GM12872 (cell line): ENCODE data around the gene FSTL3.

Experiments
- TF ChIP-seq, protein P1 (sequence below): IDR thresholded peaks from 3 replicates; pipeline ENCODE4 v1.5.1; 2011; ENCODE audit warnings: low read depth, mild to moderate bottlenecking, low read length, moderate library complexity; ENCODE audit not compliant: insufficient read depth

FSTL3 gene

DNA sequence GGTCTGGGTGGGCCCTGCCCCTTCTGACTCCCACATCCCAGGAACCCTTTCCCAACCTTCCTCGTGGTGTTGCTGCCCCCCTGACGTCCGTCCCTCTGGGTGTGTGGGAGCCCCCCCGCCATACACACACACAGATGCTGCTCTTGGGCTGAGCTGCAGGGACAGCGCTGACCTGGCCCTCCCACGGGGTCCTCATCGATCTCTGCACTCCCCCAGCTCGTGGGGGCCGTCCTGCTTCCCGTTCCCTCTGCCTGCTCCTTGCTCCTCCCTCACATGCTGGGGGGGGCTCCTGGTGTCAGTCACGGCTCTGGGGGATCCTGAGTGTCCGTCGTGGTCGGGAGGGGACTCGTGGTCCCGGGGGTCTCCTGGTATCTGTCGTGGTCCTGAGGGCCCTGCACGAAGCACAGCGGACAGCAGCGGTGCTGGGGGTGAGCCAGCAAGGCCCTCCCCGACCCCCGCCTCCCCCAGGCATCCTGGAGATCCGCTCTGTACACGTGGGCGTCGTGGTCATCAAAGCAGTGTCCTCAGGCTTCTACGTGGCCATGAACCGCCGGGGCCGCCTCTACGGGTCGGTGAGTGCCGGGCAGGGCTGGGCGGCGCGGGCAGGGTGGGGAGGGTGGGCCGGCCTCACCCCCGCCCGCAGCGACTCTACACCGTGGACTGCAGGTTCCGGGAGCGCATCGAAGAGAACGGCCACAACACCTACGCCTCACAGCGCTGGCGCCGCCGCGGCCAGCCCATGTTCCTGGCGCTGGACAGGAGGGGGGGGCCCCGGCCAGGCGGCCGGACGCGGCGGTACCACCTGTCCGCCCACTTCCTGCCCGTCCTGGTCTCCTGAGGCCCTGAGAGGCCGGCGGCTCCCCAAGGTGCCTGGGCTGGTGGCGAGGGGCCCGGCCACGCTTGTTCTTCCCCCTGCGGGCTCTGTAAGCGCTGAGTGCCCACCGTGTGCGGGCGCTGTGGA is 33.1 kb upstream of the FSTL3 start:
- TF ChIP-seq, protein P1, sequence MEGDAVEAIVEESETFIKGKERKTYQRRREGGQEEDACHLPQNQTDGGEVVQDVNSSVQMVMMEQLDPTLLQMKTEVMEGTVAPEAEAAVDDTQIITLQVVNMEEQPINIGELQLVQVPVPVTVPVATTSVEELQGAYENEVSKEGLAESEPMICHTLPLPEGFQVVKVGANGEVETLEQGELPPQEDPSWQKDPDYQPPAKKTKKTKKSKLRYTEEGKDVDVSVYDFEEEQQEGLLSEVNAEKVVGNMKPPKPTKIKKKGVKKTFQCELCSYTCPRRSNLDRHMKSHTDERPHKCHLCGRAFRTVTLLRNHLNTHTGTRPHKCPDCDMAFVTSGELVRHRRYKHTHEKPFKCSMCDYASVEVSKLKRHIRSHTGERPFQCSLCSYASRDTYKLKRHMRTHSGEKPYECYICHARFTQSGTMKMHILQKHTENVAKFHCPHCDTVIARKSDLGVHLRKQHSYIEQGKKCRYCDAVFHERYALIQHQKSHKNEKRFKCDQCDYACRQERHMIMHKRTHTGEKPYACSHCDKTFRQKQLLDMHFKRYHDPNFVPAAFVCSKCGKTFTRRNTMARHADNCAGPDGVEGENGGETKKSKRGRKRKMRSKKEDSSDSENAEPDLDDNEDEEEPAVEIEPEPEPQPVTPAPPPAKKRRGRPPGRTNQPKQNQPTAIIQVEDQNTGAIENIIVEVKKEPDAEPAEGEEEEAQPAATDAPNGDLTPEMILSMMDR: no peak

DNA sequence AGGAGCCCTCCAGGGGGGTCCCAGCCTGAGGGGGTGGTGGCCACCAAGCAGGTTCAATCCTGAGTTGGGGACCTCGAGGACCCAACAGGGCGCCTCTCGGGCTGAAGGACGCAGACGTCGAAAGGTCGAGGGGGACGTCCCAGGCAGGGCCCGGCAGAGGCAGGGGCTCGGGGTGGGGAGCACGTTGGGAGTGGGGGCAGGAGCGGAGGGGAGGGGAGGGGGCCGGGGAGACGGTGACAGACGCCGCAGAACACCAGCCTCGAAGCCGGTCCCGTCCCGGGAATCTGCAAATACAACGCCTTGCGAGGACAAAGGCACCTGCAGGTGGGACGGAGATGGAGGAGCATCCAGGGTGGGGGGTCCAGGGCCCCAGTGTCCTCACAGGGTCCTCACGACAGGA is 32.5 kb upstream of the FSTL3 start:
- TF ChIP-seq, protein P1: no peak

DNA sequence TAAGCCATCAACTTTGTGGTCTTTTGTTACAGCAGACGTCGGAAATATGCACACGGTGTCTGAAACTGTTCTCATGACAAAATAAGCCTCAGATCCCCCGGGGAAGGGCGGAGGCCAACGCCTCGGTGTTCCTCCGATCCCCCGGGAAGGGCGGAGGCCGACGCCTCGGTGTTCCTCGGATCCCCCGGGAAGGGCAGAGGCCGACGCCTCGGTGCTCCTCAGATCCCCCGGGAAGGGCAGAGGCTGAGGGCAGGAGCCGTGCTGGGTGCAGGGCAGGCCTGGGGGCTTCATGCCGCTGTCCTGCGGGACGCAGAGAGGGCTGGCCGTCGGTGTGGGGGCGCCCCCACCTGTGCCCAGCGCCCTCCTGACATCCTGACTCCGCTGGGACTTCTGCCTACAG is 31.8 kb upstream of the FSTL3 start:
- TF ChIP-seq, protein P1: no peak

DNA sequence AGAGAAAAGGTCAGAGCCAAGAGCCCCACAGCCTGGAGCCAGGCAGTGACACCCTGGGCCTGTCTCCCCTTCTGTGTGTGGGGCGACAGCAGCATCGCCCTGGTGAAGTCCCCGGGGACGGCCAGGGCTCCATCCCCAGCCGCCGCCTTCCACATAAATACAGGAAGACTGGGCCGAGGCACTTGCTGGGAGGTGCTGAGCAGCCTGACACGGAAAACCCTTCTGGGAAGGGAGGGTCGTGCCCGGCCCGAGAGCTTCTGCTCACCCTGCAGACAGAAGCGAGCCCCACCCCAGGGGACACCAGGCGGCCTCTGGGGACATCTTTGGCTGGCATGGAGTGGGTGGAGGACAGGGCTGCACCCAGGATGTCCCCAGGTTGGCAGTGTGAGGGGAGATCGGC is 31.4 kb upstream of the FSTL3 start:
- TF ChIP-seq, protein P1: no peak

DNA sequence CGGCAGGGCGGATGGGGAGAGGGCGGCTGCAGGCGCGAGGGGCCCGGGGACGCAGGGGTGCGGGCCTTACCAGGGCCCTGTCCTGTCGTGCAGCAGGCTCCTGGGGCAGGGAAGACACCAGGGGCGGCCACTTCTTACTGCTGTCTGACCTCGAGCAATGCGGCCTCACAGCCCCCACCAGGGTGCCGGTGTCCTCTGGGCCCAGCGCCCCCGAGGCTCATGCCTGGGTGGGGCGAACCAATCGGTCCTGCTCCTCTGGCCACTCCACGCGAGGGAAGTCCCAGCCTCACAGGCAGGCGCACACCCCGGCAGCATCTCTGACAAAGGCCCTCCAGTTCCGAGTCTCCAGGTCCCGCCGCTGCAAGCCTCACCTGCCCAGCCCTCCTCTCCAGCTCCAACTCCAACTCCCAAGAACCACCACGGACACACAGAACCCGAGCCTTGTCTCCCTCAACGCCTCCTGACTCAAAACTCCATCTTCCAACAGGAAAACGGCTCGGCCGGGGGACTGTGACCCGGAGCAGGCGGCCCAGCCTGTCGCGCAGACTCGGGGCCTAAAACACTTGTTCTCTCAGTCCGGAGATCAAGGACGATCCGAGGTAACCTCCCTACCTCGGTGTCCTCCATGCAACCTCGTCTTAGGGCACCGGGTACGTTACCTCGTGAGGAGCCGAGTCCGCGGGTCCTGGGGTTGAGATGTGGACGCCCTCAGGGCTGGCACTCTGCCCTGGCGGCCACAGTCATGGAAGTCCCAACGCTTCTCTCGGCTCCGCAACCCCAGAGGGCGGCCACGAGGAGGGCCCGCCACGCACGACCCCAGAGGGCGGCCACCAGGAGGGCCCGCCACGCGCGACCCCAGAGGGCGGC is 30.0 kb upstream of the FSTL3 start:
- TF ChIP-seq, protein P1: no peak

GRCh38 chr19:646779-647565 is 29.2 kb upstream of the FSTL3 start:
- TF ChIP-seq, protein P1: no peak
